ENCODE data around the gene ZNF436. TPM values are rescaled to one million over a fixed set of nuclear protein-coding genes. Genes with fewer than 3 reads are reported as not detected.

ZNF436 gene
- total and polyA plus RNA-seq, 2 of the 13 experiments (the other 11 are each of a cell fraction or from before 2014, with no cell fraction given): 4.3 to 9.9 TPM

GRCh38 chr1:23405946-23406345 is 36.3 kb upstream of the ZNF436 start (continued):
- TF ChIP-seq, protein P1, sequence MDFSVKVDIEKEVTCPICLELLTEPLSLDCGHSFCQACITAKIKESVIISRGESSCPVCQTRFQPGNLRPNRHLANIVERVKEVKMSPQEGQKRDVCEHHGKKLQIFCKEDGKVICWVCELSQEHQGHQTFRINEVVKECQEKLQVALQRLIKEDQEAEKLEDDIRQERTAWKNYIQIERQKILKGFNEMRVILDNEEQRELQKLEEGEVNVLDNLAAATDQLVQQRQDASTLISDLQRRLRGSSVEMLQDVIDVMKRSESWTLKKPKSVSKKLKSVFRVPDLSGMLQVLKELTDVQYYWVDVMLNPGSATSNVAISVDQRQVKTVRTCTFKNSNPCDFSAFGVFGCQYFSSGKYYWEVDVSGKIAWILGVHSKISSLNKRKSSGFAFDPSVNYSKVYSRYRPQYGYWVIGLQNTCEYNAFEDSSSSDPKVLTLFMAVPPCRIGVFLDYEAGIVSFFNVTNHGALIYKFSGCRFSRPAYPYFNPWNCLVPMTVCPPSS (IDR thresholded peaks at IDR 0.05): no peak
- TF ChIP-seq HNRNPL (IDR thresholded peaks at IDR 0.05; ENCODE audit: low read depth, low read length): no peak
- no peak for TF ChIP-seq RARA (CRISPR knock-in tag; IDR thresholded peaks at IDR 0.05)
- TF ChIP-seq ZBTB43 (CRISPR knock-in tag; conservative IDR thresholded peaks at IDR 0.05): no peak
- TF ChIP-seq IRF1 (CRISPR knock-in tag; IDR thresholded peaks at IDR 0.05; ENCODE audit: low read depth): no peak
- no peak for TF ChIP-seq MIER3 (CRISPR knock-in tag; IDR thresholded peaks at IDR 0.05; ENCODE audit: borderline replicate concordance)
- no peak for TF ChIP-seq CREBL2 (CRISPR knock-in tag; IDR thresholded peaks at IDR 0.05; ENCODE audit: borderline replicate concordance)
- TF ChIP-seq ZBED4 (CRISPR knock-in tag; IDR thresholded peaks at IDR 0.05; ENCODE audit: borderline replicate concordance): no peak

All from HepG2 (cell line).